Neural cell (in vitro differentiated cells): ENCODE data around the gene VSIG10L.

Source experiments
- EZH2 ChIP-seq: fragments of 200-600, 300-800 bp; shearing (Covaris generic), sonication (generic); IDR thresholded peaks from 2 replicates; pipeline ENCODE4 v1.6.1; 2014; ENCODE audit warnings: antibody characterized with exemption, low read length, borderline replicate concordance, mild to moderate bottlenecking; ENCODE audit not compliant: insufficient read depth, poor library complexity, severe bottlenecking
- TF ChIP-seq, protein P1 (sequence below): fragments of 450-650 bp; IDR thresholded peaks from 2 replicates; pipeline ENCODE4 v1.5.1; 2014; ENCODE audit warnings: antibody characterized with exemption, mild to moderate bottlenecking, moderate library complexity; ENCODE audit not compliant: poor library complexity, severe bottlenecking
- TF ChIP-seq, protein P2 (sequence below): IDR thresholded peaks from 2 replicates; pipeline ENCODE4 v1.6.1; 2012; ENCODE audit warnings: borderline replicate concordance

DNA sequence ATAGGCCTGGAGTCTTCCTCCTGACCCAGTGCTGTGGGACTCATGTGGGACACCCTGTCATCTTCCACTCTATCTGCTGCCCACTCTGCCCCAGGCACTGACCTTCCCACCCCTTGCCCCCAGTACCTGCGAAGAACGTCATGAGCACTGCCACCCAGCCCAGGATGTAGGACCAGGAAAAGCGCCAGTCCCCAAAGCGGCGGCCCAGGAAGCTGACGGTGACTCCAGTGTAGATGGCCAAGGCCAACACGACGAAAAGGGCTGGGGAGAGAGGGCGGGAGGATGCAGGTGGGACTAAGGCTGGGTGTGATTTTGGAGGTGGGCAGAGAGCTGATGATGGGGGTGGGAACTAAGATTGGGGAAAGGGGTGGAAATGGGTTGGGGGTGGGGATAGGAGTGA, 38.4 kb upstream of the VSIG10L start:
- TF ChIP-seq, protein P1, sequence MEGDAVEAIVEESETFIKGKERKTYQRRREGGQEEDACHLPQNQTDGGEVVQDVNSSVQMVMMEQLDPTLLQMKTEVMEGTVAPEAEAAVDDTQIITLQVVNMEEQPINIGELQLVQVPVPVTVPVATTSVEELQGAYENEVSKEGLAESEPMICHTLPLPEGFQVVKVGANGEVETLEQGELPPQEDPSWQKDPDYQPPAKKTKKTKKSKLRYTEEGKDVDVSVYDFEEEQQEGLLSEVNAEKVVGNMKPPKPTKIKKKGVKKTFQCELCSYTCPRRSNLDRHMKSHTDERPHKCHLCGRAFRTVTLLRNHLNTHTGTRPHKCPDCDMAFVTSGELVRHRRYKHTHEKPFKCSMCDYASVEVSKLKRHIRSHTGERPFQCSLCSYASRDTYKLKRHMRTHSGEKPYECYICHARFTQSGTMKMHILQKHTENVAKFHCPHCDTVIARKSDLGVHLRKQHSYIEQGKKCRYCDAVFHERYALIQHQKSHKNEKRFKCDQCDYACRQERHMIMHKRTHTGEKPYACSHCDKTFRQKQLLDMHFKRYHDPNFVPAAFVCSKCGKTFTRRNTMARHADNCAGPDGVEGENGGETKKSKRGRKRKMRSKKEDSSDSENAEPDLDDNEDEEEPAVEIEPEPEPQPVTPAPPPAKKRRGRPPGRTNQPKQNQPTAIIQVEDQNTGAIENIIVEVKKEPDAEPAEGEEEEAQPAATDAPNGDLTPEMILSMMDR = no peak
- TF ChIP-seq EZH2 = no peak
- TF ChIP-seq, protein P2, sequence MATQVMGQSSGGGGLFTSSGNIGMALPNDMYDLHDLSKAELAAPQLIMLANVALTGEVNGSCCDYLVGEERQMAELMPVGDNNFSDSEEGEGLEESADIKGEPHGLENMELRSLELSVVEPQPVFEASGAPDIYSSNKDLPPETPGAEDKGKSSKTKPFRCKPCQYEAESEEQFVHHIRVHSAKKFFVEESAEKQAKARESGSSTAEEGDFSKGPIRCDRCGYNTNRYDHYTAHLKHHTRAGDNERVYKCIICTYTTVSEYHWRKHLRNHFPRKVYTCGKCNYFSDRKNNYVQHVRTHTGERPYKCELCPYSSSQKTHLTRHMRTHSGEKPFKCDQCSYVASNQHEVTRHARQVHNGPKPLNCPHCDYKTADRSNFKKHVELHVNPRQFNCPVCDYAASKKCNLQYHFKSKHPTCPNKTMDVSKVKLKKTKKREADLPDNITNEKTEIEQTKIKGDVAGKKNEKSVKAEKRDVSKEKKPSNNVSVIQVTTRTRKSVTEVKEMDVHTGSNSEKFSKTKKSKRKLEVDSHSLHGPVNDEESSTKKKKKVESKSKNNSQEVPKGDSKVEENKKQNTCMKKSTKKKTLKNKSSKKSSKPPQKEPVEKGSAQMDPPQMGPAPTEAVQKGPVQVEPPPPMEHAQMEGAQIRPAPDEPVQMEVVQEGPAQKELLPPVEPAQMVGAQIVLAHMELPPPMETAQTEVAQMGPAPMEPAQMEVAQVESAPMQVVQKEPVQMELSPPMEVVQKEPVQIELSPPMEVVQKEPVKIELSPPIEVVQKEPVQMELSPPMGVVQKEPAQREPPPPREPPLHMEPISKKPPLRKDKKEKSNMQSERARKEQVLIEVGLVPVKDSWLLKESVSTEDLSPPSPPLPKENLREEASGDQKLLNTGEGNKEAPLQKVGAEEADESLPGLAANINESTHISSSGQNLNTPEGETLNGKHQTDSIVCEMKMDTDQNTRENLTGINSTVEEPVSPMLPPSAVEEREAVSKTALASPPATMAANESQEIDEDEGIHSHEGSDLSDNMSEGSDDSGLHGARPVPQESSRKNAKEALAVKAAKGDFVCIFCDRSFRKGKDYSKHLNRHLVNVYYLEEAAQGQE = no peak
